Stomach (tissue), 9 donors: ENCODE results near the gene ACVR1B. TPM values are rescaled to one million over a fixed set of nuclear protein-coding genes. Genes with fewer than 3 reads are reported as not detected.

ENCODE experiments used
- DNase-seq, 2 donors: peaks; one replicate each; pipeline versions ENCODE4 v3.0.0 to v3.0.0-alpha.2; 2013 to 2019
- H3K27ac ChIP-seq, 5 donors: fragments of 200-600 bp in 4 of 5; sonication (generic) in 4 of 5; one replicate each; pipeline ENCODE4 v1.5.1; 2013 to 2019; ENCODE audit warnings: mild to moderate bottlenecking in 1 of 5, moderate library complexity in 1 of 5
- H3K27me3 ChIP-seq, 3 donors: fragments of 200-600 bp; sonication (generic); one replicate each; pipeline ENCODE4 v1.5.1; 2017 to 2019; ENCODE audit warnings: mixed run types in 1 of 3
- H3K36me3 ChIP-seq, 4 donors: fragments of 200-600 bp; sonication (generic); 1 replicate in 3 of 4; 2 replicates in 1 of 4; pipeline ENCODE4 v1.5.1; 2016 to 2019
- H3K4me1 ChIP-seq, 4 donors: fragments of 200-600 bp; sonication (generic); one replicate each; pipeline ENCODE4 v1.5.1; 2016 to 2019
- H3K4me3 ChIP-seq, 4 donors: fragments of 200-600 bp; sonication (generic) in 3 of 4; one replicate each; pipeline ENCODE4 v1.5.1; 2016 to 2019; ENCODE audit warnings: mild to moderate bottlenecking in 1 of 4
- H3K9me3 ChIP-seq, 4 donors: fragments of 200-600 bp; sonication (generic); one replicate each; pipeline ENCODE4 v1.5.1; 2016 to 2019
- EP300 ChIP-seq: sonication (generic); formaldehyde crosslinking; IDR thresholded peaks from one replicate; pipeline ENCODE4 v1.6.1; 2017; ENCODE audit warnings: antibody characterized with exemption
- POLR2A ChIP-seq, 4 donors: fragments of 450-650 bp; IDR thresholded peaks; one replicate each; pipeline ENCODE4 v1.6.1; 2016; ENCODE audit warnings: antibody characterized with exemption in 4 of 4, control low read depth in 2 of 4, mild to moderate bottlenecking in 1 of 4, moderate library complexity in 1 of 4
- POLR2AphosphoS5 ChIP-seq, 3 donors: sonication (generic); formaldehyde crosslinking; IDR thresholded peaks; one replicate each; pipeline ENCODE4 v1.6.1; 2016; ENCODE audit warnings: antibody characterized with exemption in 3 of 3
- WGBS, 5 donors: extraction: QIAGEN DNeasy Blood & Tissue Kit in 3 of 5; methylation state at CpG; one replicate each; pipeline versions ENCODE4 v1.1.5 to v1.1.7; 2013 to 2018; 5-methylcytosine and 5-hydroxymethylcytosine counted together
- intact Hi-C: fragments of 100-400 bp; cut with DNase I; formaldehyde crosslinking; loops from one replicate; pipeline ENCODE4 v1.15.1; 2023; ENCODE audit warnings: low total_unique reads
- polyA plus RNA-seq, 3 donors: library from polyadenylated mRNA; stranded (reverse); fragments of 200-250 nt; gene quantifications; one replicate each; pipeline ENCODE4 v1.2.3, GENCODE V29; 2013
- small RNA-seq, 4 donors: library from RNA; depleted of rRNA; stranded (forward); fragments of <200 nt; gene quantifications; one replicate each; pipeline ENCODE3, GENCODE V24; 2016
- total RNA-seq, 5 donors: library from RNA; depleted of rRNA; stranded (reverse); fragments of >200 nt; gene quantifications; one replicate each; pipeline versions ENCODE4 v1.1.0 to v1.2.3, GENCODE V29; 2014 to 2016
- TF ChIP-seq, protein P1 (sequence below), 7 experiments: fragments of 450-650 bp in 4 of 7; fragments of 200-600 bp in 3 of 7; sonication (generic) in 3 of 7; IDR thresholded peaks; one replicate each; pipeline ENCODE4 v1.5.1; 2016 to 2019; ENCODE audit warnings: antibody characterized with exemption in 7 of 7, control low read depth in 2 of 7, mild to moderate bottlenecking in 1 of 7
- donor health status: healthy with polysubstance abuse.
- donor health status: Bipolar disorder and iron deficiency.
- donor health status: healthy.

Gene ACVR1B
- total and polyA plus RNA-seq, 8 donors = 8.3 to 53.1 (median 24.5) TPM

GRCh38 chr12:52044292-52044983, 92.9 kb downstream of the ACVR1B start:
- no peaks in the 10 kb centered on the region for H3K9me3 ChIP-seq
- peaks cover 31 to 65% (median 51%) of the 10 kb centered on the region in 4 donors for H3K4me1 ChIP-seq
- TF ChIP-seq POLR2AphosphoS5 (IDR thresholded peaks at IDR 0.05) (peak; percentile 46 to 79 (median 46)), POLR2A (IDR thresholded peaks at IDR 0.05) (no peak), EP300 (peak; percentile 56)
- TF ChIP-seq, protein P1, sequence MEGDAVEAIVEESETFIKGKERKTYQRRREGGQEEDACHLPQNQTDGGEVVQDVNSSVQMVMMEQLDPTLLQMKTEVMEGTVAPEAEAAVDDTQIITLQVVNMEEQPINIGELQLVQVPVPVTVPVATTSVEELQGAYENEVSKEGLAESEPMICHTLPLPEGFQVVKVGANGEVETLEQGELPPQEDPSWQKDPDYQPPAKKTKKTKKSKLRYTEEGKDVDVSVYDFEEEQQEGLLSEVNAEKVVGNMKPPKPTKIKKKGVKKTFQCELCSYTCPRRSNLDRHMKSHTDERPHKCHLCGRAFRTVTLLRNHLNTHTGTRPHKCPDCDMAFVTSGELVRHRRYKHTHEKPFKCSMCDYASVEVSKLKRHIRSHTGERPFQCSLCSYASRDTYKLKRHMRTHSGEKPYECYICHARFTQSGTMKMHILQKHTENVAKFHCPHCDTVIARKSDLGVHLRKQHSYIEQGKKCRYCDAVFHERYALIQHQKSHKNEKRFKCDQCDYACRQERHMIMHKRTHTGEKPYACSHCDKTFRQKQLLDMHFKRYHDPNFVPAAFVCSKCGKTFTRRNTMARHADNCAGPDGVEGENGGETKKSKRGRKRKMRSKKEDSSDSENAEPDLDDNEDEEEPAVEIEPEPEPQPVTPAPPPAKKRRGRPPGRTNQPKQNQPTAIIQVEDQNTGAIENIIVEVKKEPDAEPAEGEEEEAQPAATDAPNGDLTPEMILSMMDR (IDR thresholded peaks at IDR 0.05) = no peak
- H3K36me3 ChIP-seq = no peaks in the 10 kb centered on the region
- WGBS, 5 donors = 27 to 49% (median 37%) methylated on average over 18 of the region's 18 CpGs
- peak overlapping the region in 2 of 4 donors; percentile 18 to 20 for H3K4me3 ChIP-seq
- peak in 1 of 2 donors; percentile 91 for DNase-seq
- H3K27ac ChIP-seq = peak overlapping the region; percentile 75 to 92 (median 80)
- intact Hi-C loops = no loop called here
- no peaks in the 10 kb centered on the region for H3K27me3 ChIP-seq

GRCh38 chr12:52045794-52046199, 94.3 kb downstream of the ACVR1B start:
- no peaks in the 10 kb centered on the region for H3K36me3 ChIP-seq
- peak overlapping the region; percentile 53 to 92 (median 80) for H3K27ac ChIP-seq
- TF ChIP-seq POLR2AphosphoS5 (IDR thresholded peaks at IDR 0.05) (peak in 2 of 3 donors; percentile 40 to 54), EP300 (no peak)
- intact Hi-C loops = no loop called here
- peak; percentile 64 to 80 for DNase-seq
- H3K27me3 ChIP-seq = no peaks in the 10 kb centered on the region
- WGBS, 5 donors = 12 to 35% (median 24%) methylated on average over 4 of the region's 4 CpGs
- peaks cover 45 to 78% (median 61%) of the 10 kb centered on the region in 4 donors for H3K4me1 ChIP-seq
- H3K4me3 ChIP-seq = peak overlapping the region in 1 of 4 donors; percentile 20
- no peaks in the 10 kb centered on the region for H3K9me3 ChIP-seq

Small RNA genes within 50 kb of the gene (small RNA-seq; reads per million reads assigned to genes)
- 0 reads per million in 4 donors for gene RNU6-574P

Other genes with a start within 250 kb of the ACVR1B start
- 1 to 10 TPM in 1 of 5 donors, under 1 TPM in 2, not detected in 2; under 0.01 to 1.4 (median 0.73) TPM for gene FIGNL2, start 103.0 kb upstream of the ACVR1B start, total RNA-seq
- under 1 TPM in 2 of 3 donors, not detected in 1; 0.10 to 0.12 TPM for gene FIGNL2, start 103.0 kb upstream of the ACVR1B start, polyA plus RNA-seq
- not detected for gene ANKRD33, start 63.6 kb upstream of the ACVR1B start, total RNA-seq
- not detected for gene ANKRD33, start 63.6 kb upstream of the ACVR1B start, polyA plus RNA-seq
- 100 to 1,000 TPM in 2 of 5 donors, 10 to 100 TPM in 3; 36.2 to 117 (median 62.4) TPM for gene ACVRL1, start 44.2 kb upstream of the ACVR1B start, total RNA-seq
- 10 to 100 TPM; 11.0 to 20.8 (median 13.3) TPM for gene ACVRL1, start 44.2 kb upstream of the ACVR1B start, polyA plus RNA-seq
- gene TAMALIN, start 55.2 kb downstream of the ACVR1B start, total RNA-seq = 10 to 100 TPM in 2 of 5 donors, 1 to 10 TPM in 2, not detected in 1; 2.7 to 61.3 (median 16.6) TPM
- gene TAMALIN, start 55.2 kb downstream of the ACVR1B start, polyA plus RNA-seq = 10 to 100 TPM in 2 of 3 donors, 1 to 10 TPM in 1; 6.4 to 17.0 (median 16.3) TPM
- 100 to 1,000 TPM in 3 of 5 donors, 10 to 100 TPM in 2; 29.4 to 384 (median 230) TPM for gene NR4A1, start 99.7 kb downstream of the ACVR1B start, total RNA-seq
- gene NR4A1, start 99.7 kb downstream of the ACVR1B start, polyA plus RNA-seq = 10 to 100 TPM; 41.3 to 65.5 (median 55.0) TPM
- 100 to 1,000 TPM in 1 of 5 donors, 10 to 100 TPM in 3, 1 to 10 TPM in 1; 7.6 to 105 (median 36.5) TPM for gene ATG101, start 118.3 kb downstream of the ACVR1B start, total RNA-seq
- gene ATG101, start 118.3 kb downstream of the ACVR1B start, polyA plus RNA-seq = 10 to 100 TPM; 36.8 to 80.3 (median 67.1) TPM
- gene SMIM41, start 128.0 kb downstream of the ACVR1B start, total RNA-seq = 10 to 100 TPM in 1 of 5 donors, 1 to 10 TPM in 3, not detected in 1; 1.1 to 21.6 (median 6.8) TPM
- gene SMIM41, start 128.0 kb downstream of the ACVR1B start, polyA plus RNA-seq = 10 to 100 TPM in 1 of 3 donors, 1 to 10 TPM in 2; 1.5 to 11.8 (median 6.5) TPM
- under 1 TPM in 3 of 5 donors, not detected in 2; 0.29 to 0.45 (median 0.37) TPM for gene KRT80, start 240.3 kb downstream of the ACVR1B start, total RNA-seq
- 1 to 10 TPM in 2 of 3 donors, not detected in 1; 3.1 to 3.7 TPM for gene KRT80, start 240.3 kb downstream of the ACVR1B start, polyA plus RNA-seq